IPS-NIHi11 (cell line): ENCODE results near the gene PRDM16.
A peak's percentile ranks its signal among the peaks of the same experiment; 100 is the strongest.

Experiments
- DNase-seq: peaks from one replicate; pipeline ENCODE4 v3.0.0; 2012; ENCODE audit warnings: mixed read lengths, low spot score

PRDM16 gene

GRCh38 chr1:3415260-3416090, 346.5 kb downstream of the PRDM16 start:
- DNase-seq, result no peak

GRCh38 chr1:3417082-3417739, 348.2 kb downstream of the PRDM16 start:
- peak; percentile 74 for DNase-seq

- DNase-seq, result no peak
Measured at GRCh38 chr1:3417934-3418333, 348.9 kb downstream of the PRDM16 start.

GRCh38 chr1:3418600-3418999, 349.6 kb downstream of the PRDM16 start:
- DNase-seq, result no peak

- no peak for DNase-seq
Measured at GRCh38 chr1:3419415-3420204, 350.6 kb downstream of the PRDM16 start.

GRCh38 chr1:3420218-3420951, 351.4 kb downstream of the PRDM16 start:
- no peak for DNase-seq

- no peak for DNase-seq
Measured at GRCh38 chr1:3422638-3423037, 353.6 kb downstream of the PRDM16 start.

GRCh38 chr1:3423245-3423829, 354.3 kb downstream of the PRDM16 start:
- no peak for DNase-seq

GRCh38 chr1:3423896-3424611, 355.1 kb downstream of the PRDM16 start:
- no peak for DNase-seq

- DNase-seq, result no peak
Measured at GRCh38 chr1:3425486-3426215, 356.6 kb downstream of the PRDM16 start.

- DNase-seq, result no peak
Measured at GRCh38 chr1:3426956-3427535, 358.0 kb downstream of the PRDM16 start.

GRCh38 chr1:3427711-3428704, 359.0 kb downstream of the PRDM16 start:
- DNase-seq, result no peak

GRCh38 chr1:3428899-3429298, 359.9 kb downstream of the PRDM16 start:
- DNase-seq, result no peak

- DNase-seq, result no peak
Measured at GRCh38 chr1:3429320-3429719, 360.3 kb downstream of the PRDM16 start.

GRCh38 chr1:3429766-3430165, 360.8 kb downstream of the PRDM16 start:
- no peak for DNase-seq

GRCh38 chr1:3430406-3430805, 361.4 kb downstream of the PRDM16 start:
- DNase-seq, result no peak

- no peak for DNase-seq
Measured at GRCh38 chr1:3430820-3431219, 361.8 kb downstream of the PRDM16 start.

GRCh38 chr1:3431266-3431665, 362.3 kb downstream of the PRDM16 start:
- DNase-seq, result peak; percentile 85

- DNase-seq, result no peak
Measured at GRCh38 chr1:3431686-3432085, 362.7 kb downstream of the PRDM16 start.
